22Rv1 (cell line): ENCODE results near the gene CASP7.

Experiments used
- ZFX ChIP-seq: fragments of 450-650 bp; IDR thresholded peaks from 2 replicates; pipeline ENCODE4 v1.6.1; 2017; ENCODE audit warnings: antibody characterized with exemption, borderline replicate concordance
- TF ChIP-seq, protein P1 (sequence below): fragments of 450-650 bp; IDR thresholded peaks from 2 replicates; pipeline ENCODE4 v1.5.1; 2017; ENCODE audit warnings: mild to moderate bottlenecking

DNA sequence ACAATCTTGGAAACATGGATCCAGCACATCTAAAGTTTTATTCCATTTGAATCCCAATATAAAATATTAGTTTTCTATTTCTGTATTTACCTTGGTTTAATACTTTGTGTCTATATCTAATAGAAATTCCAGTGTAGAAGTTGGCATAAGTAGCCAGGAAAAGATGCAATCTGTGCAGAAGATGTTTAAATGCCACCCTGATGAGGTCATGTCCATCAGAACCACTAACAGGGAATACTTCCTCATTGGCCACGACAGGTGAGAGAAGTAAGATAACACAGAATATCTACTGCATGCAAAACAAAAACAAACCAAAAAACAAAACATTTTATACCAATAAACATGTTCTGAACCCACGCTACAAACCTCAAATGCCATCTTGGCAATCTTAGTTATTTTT lies 87.5 kb downstream of the CASP7 start:
- TF ChIP-seq, protein P1, sequence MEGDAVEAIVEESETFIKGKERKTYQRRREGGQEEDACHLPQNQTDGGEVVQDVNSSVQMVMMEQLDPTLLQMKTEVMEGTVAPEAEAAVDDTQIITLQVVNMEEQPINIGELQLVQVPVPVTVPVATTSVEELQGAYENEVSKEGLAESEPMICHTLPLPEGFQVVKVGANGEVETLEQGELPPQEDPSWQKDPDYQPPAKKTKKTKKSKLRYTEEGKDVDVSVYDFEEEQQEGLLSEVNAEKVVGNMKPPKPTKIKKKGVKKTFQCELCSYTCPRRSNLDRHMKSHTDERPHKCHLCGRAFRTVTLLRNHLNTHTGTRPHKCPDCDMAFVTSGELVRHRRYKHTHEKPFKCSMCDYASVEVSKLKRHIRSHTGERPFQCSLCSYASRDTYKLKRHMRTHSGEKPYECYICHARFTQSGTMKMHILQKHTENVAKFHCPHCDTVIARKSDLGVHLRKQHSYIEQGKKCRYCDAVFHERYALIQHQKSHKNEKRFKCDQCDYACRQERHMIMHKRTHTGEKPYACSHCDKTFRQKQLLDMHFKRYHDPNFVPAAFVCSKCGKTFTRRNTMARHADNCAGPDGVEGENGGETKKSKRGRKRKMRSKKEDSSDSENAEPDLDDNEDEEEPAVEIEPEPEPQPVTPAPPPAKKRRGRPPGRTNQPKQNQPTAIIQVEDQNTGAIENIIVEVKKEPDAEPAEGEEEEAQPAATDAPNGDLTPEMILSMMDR, result no peak
- TF ChIP-seq ZFX, result no peak
